Hepatocyte (in vitro differentiated cells): ENCODE results near the gene INO80. TPM values are rescaled to one million over a fixed set of nuclear protein-coding genes. Genes with fewer than 3 reads are reported as not detected.

Experiments
- DNase-seq: peaks from one replicate; pipeline ENCODE4 v3.0.0-alpha.2; 2016; ENCODE audit warnings: low spot score
- H2AFZ ChIP-seq: fragments of 200-600 bp; sonication (generic); 2 replicates; pipeline ENCODE4 v1.6.0; 2016; ENCODE audit warnings: antibody characterized with exemption, mild to moderate bottlenecking
- H3K27ac ChIP-seq: fragments of 200-600 bp; sonication (generic); 2 replicates; pipeline ENCODE4 v1.5.1; 2016; ENCODE audit warnings: mild to moderate bottlenecking
- H3K27me3 ChIP-seq: fragments of 200-600 bp; sonication (generic); 2 replicates; pipeline ENCODE4 v1.6.1; 2016
- H3K36me3 ChIP-seq: fragments of 200-600 bp; sonication (generic); replicated peaks from 2 replicates; pipeline ENCODE4 v1.5.1; 2016; ENCODE audit warnings: low read depth; ENCODE audit not compliant: insufficient read depth
- H3K4me1 ChIP-seq: fragments of 200-600 bp; sonication (generic); 2 replicates; pipeline ENCODE4 v1.5.1; 2016; ENCODE audit warnings: mild to moderate bottlenecking, moderate library complexity; ENCODE audit not compliant: insufficient read depth
- H3K4me2 ChIP-seq: fragments of 200-600 bp; sonication (generic); 2 replicates; pipeline ENCODE4 v1.6.0; 2016
- H3K4me3 ChIP-seq: fragments of 200-600 bp; sonication (generic); 2 replicates; pipeline ENCODE4 v1.5.1; 2016; ENCODE audit warnings: mild to moderate bottlenecking
- H3K79me2 ChIP-seq: fragments of 200-600 bp; sonication (generic); 2 replicates; pipeline ENCODE4 v1.6.0; 2017; ENCODE audit warnings: mild to moderate bottlenecking
- H3K9me2 ChIP-seq: fragments of 200-600 bp; sonication (generic); replicated peaks from 2 replicates; pipeline ENCODE4 v1.6.0; 2017; ENCODE audit warnings: mild to moderate bottlenecking; ENCODE audit not compliant: insufficient read depth
- H3K9me3 ChIP-seq: fragments of 200-600 bp; sonication (generic); 2 replicates; pipeline ENCODE4 v1.5.1; 2016; ENCODE audit warnings: low read depth, mild to moderate bottlenecking
- H4K20me1 ChIP-seq: fragments of 200-600 bp; sonication (generic); 2 replicates; pipeline ENCODE4 v1.6.0; 2016; ENCODE audit warnings: mild to moderate bottlenecking; ENCODE audit not compliant: insufficient read depth, poor library complexity, severe bottlenecking
- CTCF ChIP-seq: fragments of 200-600 bp; sonication (generic); IDR thresholded peaks from 2 replicates; pipeline ENCODE4 v1.5.1; 2016; ENCODE audit warnings: antibody characterized with exemption, mild to moderate bottlenecking; ENCODE audit not compliant: poor library complexity
- EZH2 ChIP-seq: fragments of 200-600 bp; sonication (generic); IDR thresholded peaks from 2 replicates; pipeline ENCODE4 v1.6.1; 2016; ENCODE audit warnings: antibody characterized with exemption, mild to moderate bottlenecking, borderline replicate concordance
- EZH2phosphoT487 ChIP-seq: fragments of 200-600 bp; sonication (generic); IDR thresholded peaks from one replicate; pipeline ENCODE4 v1.6.1; 2018; ENCODE audit warnings: antibody characterized with exemption, mild to moderate bottlenecking, low read depth, moderate library complexity; ENCODE audit not compliant: unreplicated experiment, severe bottlenecking
- WGBS: methylation state at CpG from one replicate; pipeline ENCODE4 v1.1.6; 2016; ENCODE audit warnings: low lambda C conversion rate; ENCODE audit errors: missing lambda C conversion rate; 5-methylcytosine and 5-hydroxymethylcytosine counted together
- polyA plus RNA-seq: library from polyadenylated mRNA; unstranded; fragments of >200 nt; fragmentation: Nextera tagmentation; extraction: Ambion mirVana; gene quantifications from 2 replicates; pipeline ENCODE4 v1.2.1, GENCODE V29; 2016
- total RNA-seq: library from RNA; depleted of rRNA; stranded (reverse); fragments of >200 nt; gene quantifications from 2 replicates; pipeline ENCODE4 v1.2.3, GENCODE V29; 2014

Gene INO80
- total RNA-seq, result 9.3 and 15.5 TPM in 2 replicates
- 4.5 and 5.2 TPM in 2 replicates for polyA plus RNA-seq

GRCh38 chr15:41116116-41116961 is at the start of gene INO80:
Gene INO80, minus strand, starts transcription at chr15:41116280. Its CDS starts 19,970 bp downstream, at chr15:41096310.
- peaks cover 50% of the 10 kb centered on the region for H3K79me2 ChIP-seq
- peaks cover 11% of the 10 kb centered on the region for H3K4me1 ChIP-seq
- no peaks in the 10 kb centered on the region for H3K9me3 ChIP-seq
- H3K9me2 ChIP-seq, result no peaks in the 10 kb centered on the region
- peak within 1 kb of the TSS; percentile 62 for H3K4me3 ChIP-seq
- no peak for TF ChIP-seq EZH2
- H3K36me3 ChIP-seq, result no peaks in the 10 kb centered on the region
- H4K20me1 ChIP-seq, result no peaks in the 10 kb centered on the region
- peak within 1 kb of the TSS; percentile 98 for H3K27ac ChIP-seq
- 2% methylated on average over 44 of the region's 64 CpGs for WGBS
- peak; percentile 99 for DNase-seq
- H2AFZ ChIP-seq, result peak within 1 kb of the TSS; percentile 86
- no peaks in the 10 kb centered on the region for H3K27me3 ChIP-seq
- H3K4me2 ChIP-seq, result peak within 1 kb of the TSS; percentile 88

GRCh38 chr15:41161736-41162135 is 45.7 kb upstream of the INO80 start:
- H2AFZ ChIP-seq, result no peak overlapping the region
- H3K27ac ChIP-seq, result no peak overlapping the region
- H3K79me2 ChIP-seq, result no peaks in the 10 kb centered on the region

GRCh38 chr15:41161336-41161735 is 45.3 kb upstream of the INO80 start:
- Histone ChIP-seq H3K9me2 (no peaks in the 10 kb centered on the region), H4K20me1 (no peaks in the 10 kb centered on the region), H3K4me1 (no peaks in the 10 kb centered on the region), H3K27ac (no peak overlapping the region), H3K27me3 (no peaks in the 10 kb centered on the region), H2AFZ (no peak overlapping the region), H3K4me3 (no peak overlapping the region), H3K4me2 (no peak overlapping the region), H3K36me3 (no peaks in the 10 kb centered on the region), H3K79me2 (no peaks in the 10 kb centered on the region), H3K9me3 (no peaks in the 10 kb centered on the region)
- TF ChIP-seq CTCF (no peak), EZH2phosphoT487 (no peak), EZH2 (no peak)
- 89% methylated on average over 6 of the region's 6 CpGs for WGBS
- DNase-seq, result no peak

More at GRCh38 chr15:41161736-41162135, 45.7 kb upstream of the INO80 start:
- TF ChIP-seq CTCF (no peak), EZH2phosphoT487 (no peak), EZH2 (no peak)
- H4K20me1 ChIP-seq, result no peaks in the 10 kb centered on the region
- H3K9me3 ChIP-seq, result no peaks in the 10 kb centered on the region
- no peaks in the 10 kb centered on the region for H3K36me3 ChIP-seq
- H3K9me2 ChIP-seq, result no peaks in the 10 kb centered on the region
- WGBS, result 83% methylated on average over 1 of the region's 1 CpG
- no peaks in the 10 kb centered on the region for H3K27me3 ChIP-seq
- no peaks in the 10 kb centered on the region for H3K4me1 ChIP-seq
- no peak for DNase-seq
- no peak overlapping the region for H3K4me3 ChIP-seq
- no peak overlapping the region for H3K4me2 ChIP-seq

- Histone ChIP-seq H3K9me3 (no peaks in the 10 kb centered on the region), H3K4me1 (no peaks in the 10 kb centered on the region), H3K9me2 (no peaks in the 10 kb centered on the region), H3K4me3 (no peak overlapping the region), H4K20me1 (no peaks in the 10 kb centered on the region), H3K4me2 (no peak overlapping the region), H3K27me3 (no peaks in the 10 kb centered on the region), H3K36me3 (no peaks in the 10 kb centered on the region), H2AFZ (no peak overlapping the region), H3K79me2 (no peaks in the 10 kb centered on the region), H3K27ac (no peak overlapping the region)
- no peak for DNase-seq
- TF ChIP-seq CTCF (no peak), EZH2 (no peak), EZH2phosphoT487 (no peak)
- 89% methylated on average over 15 of the region's 15 CpGs for WGBS
Measured at GRCh38 chr15:41160639-41161315, 44.7 kb upstream of the INO80 start.
